Measurements from ENCODE around the gene ADAMTS17.

Gene ADAMTS17

DNA sequence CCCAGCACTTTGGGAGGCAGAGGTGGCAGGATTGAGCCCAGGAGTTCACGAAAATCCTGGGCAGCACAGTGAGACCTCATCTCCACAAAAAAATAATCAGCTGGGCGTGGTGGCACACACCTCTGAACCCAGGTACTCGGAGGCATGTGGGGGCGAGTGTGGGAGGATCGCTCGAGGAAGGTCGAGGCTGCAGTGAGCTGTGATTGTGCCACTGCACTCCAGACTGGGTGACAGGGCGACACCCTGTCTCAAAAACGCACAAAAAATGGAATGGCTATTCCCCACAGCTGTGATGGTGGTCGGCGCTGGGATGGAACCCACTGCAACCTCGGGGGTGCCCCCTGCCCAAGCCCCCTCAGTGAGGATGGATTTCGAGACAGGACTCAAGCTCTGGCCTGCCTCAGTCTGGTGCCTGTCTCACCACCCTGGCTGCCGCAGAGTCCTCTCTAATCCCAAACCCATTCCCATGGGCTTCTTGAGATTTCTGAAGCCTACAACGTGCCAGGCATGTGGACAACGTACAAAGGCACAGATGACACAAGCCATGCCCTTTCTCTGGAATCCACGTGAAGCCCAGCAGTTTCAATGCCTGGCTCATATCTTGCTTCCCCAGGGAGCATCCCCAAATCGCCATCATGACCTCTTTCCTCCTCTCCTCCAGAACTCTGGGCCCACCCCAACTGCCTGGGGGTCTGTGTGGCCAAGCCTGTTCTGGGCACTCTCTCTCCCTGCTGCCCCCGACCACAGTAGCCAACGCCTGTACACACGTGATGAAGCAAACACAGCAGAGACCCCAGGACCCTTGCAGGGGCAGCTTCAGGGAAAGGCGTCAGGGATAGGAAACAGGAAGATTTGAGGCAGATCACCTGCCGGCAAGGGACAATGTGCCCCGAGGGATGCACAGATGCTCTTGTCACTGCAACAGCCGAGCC, 32.4 kb downstream of the ADAMTS17 start:
- no peak for DNase-seq

DNA sequence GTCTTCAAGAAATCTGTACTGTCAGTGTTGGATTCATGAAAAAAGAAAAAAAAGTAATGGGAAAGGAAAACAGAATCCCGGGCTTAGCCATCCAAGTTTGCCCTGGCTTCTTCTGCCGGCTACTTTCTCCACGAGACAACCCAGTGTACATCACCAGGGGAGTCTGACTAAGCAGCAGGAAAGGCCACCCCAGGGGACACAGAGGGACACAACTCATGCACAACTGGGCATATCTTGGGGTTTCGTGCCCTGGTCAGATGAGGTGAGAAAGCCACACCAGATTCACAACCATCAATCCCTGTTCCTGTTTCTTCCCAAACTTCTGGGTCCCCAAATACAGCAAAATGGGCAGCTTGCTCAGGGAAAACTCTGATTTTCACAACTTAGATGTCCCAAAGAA, 33.2 kb downstream of the ADAMTS17 start:
- DNase-seq = no peak

DNA sequence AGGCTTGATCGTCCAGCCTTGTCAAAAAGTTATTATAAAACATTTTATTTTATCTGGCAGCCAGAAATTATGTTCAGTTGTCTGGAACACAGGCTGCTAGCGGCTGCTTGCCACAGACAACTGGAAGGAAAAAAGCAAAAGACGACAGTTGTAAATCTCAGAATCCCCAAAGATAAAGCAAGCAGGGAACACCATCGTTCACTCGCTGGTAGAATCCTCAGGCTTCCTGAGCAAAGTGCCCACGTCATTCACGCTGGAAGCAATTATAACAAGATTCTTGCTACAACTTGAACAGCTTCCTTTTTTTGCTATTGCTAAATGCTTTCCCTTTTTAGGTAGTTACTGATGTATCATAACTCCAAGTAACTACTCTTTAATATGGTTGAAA, 33.6 kb downstream of the ADAMTS17 start:
- DNase-seq = no peak

DNA sequence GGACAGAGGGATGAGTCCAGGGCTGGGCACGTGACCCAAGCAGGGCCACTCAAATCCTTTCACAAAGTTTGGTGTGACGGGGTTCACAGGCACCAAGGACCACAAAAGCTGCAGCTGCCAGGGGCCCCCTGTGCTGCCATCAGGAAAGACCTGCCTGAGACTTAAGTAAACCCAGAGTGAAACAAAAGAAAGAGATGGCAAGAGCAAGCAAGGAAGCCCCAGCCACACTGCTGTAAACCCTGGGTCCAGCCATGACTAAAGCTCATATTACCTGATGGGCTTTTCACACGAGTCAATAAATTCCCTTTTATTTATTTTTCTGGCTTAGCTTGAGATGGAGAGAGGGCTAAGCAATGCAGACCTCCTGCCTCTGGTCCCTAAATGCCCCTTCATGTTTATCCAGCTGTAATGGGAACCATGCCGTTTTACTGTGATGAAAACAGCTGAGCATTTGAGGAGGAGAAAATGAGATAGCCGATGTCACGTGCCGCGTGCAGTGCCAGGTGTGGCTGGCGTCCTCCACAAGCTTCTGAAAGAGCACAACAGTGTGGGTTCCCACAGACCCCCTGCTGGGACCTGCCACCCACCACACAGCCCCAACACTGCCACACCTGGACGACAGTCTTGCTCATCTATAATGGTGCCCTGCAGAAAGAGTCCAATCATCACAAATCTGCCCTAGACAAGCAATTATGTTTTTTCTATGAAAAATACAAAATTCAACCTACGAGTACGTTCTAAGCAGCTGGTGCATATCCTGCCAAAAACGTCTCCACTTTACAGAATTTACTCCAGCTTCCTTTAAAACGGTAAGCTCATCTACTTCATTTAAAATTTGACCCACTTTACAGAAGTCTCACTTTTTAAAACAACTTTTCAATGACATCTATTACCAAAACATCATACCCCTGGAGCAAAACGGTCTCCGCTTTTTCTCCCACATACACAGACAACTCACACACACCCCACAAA, 34.2 kb downstream of the ADAMTS17 start:
- no peak for DNase-seq

DNA sequence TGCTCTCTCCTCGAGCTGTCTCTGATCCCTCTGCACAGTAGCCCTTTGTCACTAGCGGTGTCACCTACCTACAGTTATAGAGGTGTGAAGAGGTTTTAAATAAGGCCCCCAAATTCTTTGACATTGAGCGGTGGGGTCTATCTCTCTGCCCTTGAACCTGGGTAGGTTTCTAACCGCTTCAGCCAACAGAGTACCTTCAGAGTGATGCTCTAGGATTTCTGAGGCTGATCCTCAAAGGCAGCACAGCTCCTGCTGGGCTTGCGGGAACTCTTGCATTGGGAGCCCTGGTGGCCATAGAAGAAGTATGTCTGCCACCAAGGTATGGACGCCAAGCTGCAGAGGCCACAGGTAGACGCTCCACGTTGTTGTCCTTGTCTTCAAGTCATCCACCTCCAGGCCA, 35.7 kb downstream of the ADAMTS17 start:
- no peak for DNase-seq

DNA sequence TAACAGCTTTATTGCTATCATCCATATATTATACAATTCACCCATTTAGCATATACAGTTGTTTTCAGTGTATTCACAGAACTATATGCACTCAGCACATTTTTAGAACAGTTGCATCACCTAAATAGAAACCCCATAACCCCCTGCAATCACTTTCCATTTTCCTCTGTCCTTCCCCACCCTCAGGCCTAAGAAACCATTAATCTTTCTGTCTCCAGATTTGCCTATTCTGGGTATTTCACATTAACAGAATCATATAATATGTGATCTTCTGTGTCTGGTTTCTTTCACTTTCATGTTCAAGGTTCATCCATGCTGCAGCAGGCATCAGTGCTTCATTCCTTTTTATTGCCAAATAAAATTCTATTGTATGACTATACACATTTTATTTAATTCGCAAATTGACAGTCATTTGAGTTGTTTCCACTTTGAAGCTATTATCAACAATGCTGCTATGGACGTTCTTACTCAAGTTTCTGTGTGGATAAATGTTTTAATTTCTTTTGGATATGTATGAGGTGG, 39.8 kb downstream of the ADAMTS17 start:
- no peak for DNase-seq

DNA sequence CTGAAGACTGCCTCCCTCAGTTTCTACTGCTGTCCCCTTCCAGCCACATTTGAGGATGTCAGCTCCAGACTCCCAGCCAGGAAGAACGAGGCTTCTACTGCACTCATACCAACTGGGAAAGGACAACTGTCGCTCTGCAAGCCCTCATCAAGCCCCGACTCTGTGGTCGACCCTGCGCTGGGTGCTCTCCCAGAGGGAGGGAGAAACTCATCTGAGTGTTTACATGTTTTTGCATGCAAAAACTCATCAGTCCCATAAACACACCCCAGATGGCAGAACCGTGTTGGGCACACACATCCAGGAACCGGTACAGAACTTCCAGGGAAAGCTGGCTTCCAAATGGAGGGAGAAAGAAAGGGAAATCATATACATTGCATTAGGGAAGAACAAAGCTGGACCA, 43.5 kb downstream of the ADAMTS17 start:
- DNase-seq = no peak

DNA sequence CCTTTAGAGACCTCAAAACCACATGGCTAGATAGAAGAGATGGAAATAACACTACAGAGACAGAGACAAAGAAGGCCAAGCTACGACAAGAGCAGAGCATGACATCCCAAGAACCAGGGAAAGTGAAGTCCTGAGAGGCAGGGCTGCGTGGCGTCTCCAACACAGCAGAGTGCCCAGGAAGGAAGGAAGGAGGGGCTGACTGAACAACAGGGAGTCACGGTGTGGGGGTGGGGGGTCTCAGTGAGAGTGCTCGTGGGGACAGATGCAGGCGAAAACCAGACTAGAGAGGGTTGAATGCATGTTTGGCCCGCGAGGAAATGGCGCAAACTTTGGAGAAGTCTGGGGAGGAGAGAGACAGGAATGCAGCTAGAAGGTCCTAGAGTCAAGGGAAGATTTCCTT, 44.0 kb downstream of the ADAMTS17 start:
- DNase-seq = no peak

DNA sequence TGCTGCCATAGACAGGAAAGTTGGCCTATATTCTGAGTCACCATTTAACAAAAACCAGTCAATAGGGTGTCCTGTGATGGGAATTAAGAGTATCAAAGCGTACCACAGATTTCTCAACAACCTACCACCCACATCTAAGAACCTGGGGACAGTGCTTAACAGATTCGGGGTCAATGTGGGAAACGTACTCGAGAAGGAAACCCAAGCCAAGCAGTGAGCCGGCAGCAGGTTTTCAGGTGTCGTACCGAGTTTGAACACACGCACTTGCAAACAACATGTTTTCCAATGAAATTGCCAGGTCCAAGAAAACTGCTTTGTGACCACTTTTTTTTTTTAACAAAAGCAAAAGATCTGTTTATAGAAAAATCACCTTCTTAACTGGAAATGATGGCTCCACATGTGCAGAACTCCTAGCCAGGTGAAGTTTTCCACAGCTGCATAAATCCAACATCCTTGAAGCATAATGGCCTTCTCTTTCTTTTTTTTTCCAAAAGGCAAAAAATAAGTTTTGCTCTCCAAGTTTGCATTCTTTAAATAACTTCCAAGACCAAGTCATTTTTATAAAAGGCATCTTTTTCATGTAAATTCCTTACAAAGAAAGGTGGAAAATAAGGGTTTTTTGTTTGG, 45.7 kb downstream of the ADAMTS17 start:
- no peak for DNase-seq

DNA sequence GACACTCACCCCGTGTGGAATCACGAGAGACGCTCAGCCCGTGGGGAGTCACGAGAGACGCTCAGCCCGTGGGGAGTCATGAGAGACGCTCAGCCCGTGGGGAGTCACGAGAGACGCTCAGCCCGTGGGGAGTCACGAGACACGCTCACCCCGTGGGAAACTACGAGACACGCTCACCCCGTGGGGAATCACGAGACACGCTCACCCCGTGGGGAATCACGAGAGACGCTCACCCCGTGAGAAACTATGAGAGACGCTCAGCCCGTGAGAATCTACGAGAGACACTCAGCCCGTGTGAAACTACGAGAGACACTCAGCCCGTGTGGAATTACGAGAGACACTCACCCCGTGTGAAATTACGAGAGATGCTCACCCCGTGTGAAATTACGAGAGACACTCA, 49.8 kb downstream of the ADAMTS17 start:
- no peak for DNase-seq

DNA sequence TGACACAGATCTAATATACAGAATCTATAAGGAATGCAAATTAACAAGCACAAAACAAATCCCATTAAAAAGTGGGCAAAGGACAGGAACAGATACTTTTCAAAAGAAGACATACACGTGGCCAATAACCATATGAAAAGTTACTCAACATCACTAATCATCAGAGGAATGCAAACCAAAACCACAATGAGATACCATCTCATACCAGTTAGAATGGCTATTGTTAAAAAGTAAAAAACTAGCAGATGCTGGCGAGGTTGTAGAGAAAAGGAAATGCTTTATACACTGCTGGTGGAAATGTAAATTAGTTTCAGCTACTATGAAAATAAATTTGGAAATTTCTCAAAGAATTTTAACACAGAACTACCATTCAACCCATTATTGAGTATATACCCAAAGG, 50.7 kb downstream of the ADAMTS17 start:
- no peak for DNase-seq

DNA sequence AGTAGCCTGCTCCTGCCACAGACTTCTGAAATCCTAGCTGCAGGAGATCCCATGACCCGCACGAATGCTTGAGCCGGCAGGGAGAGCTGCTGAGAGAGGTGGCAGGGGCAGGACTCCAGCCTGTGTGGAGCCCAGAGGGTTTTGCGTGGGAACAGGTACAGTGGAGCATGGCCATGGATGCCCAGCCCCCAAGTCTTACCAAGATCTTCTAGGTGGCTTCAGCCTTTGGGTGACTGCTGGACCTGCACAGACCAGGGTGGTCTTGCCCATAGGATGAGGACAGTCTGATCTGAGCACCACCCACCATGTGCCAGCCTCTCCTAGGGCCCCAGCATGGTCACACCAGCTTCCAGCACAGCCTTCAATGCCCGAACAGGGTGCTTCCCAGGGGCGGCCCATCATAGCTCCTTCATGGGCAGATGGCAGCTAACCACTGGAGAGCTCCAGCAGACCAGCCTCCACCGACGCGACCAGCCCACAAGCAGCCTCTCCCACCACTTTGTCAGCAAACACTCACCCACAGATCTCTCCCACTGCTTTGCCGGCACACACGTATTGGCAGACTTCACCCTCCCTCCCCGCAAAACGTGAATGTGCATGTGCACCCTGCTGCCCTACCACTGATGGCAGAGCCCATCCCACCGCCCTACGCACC, 56.0 kb downstream of the ADAMTS17 start:
- no peak for DNase-seq

DNA sequence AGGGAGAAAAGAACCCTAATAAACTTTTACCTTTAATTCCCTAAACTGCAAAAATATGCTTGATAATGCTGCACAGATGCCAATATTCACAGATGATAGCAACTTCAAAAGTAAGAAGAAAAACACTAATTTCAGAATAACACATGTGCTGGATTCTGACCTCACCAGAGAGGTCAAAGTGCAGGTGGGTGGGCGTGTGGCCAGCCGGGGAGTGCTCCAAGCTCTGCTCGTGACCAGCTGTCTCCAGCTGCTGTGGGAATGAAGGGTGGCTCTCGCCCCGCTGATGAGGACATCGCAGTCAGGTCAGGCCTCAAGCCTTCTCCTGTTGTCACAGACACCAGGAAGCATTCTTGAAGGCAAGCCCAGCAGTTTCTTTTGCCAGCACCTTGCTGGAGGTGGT, 57.1 kb downstream of the ADAMTS17 start:
- DNase-seq = no peak

DNA sequence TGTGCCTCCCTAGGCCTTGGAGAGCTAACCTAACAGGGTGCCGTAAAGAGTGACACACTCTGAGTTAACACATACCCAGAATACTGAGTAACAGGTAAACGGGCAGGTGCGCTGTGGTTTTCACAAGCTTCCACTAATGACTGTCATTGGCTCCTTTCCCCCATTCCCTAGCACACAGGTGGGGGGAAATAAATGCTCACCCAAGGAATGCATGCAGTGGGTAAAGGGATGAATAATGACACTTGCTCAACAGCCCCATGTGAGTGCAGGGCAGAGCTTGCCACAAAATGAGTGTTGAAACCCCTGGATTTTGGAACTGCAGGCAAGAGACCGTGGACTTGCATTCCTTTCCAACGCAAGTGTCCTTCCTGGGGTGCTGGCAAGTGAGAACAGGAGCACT, 57.6 kb downstream of the ADAMTS17 start:
- DNase-seq = no peak

DNA sequence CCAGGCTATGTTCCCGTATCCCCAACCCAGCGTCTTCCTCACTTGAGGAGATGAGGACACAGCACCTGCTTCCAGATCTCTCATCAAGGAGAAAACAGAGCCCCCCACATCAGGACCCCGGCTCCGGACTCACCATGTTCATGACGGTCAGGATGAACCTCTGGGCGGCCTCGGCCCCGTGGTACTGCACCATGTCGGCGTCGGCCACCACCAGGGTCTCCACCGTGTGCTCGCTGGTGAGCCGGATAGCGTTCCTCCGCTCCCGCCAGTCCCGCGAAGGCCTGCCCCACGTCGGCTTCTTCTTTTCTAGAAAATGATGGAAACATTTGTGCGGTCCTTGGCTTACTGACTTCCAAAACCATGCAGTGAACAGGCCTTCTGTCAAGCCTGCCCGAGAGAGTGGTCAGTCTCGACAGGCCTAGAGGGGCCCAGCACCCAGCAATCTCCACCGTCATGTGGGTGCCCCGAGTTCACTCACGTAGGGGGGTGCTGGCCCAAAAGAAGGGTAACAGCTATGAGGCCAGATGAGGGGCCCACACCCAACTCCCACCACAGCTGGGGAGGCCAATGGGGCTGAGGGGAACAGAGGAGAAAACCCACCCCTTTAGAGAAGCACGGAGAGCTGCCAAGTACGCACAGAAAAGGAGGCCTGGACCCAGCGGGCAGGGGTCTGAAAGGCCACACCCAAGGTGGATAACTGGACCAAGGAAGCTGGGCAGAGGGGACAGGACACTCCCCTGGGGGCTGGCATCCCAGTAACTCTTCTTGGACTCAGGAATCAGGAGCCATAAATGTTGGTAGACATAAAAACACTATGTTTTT, 60.5 kb downstream of the ADAMTS17 start:
- DNase-seq = no peak

DNA sequence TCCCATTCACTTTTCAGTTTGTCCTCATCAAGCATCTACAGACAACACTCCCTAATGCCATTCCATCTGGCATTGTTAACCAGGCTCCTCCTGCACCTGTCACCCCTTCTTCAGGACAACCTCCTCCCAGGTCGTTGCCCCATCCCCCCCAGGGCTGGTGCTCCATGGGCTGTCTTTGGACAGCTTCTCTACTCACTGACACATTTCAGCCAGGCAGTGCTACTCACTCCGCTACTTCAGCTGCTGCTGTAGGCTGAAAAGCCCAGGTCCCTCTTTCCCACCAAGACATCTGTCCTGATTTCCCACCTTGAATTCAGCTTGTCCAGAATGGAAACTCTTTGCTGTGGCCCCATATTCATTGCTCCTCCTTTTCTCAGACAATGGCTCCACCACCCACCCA, 61.9 kb downstream of the ADAMTS17 start:
- DNase-seq = no peak

DNA sequence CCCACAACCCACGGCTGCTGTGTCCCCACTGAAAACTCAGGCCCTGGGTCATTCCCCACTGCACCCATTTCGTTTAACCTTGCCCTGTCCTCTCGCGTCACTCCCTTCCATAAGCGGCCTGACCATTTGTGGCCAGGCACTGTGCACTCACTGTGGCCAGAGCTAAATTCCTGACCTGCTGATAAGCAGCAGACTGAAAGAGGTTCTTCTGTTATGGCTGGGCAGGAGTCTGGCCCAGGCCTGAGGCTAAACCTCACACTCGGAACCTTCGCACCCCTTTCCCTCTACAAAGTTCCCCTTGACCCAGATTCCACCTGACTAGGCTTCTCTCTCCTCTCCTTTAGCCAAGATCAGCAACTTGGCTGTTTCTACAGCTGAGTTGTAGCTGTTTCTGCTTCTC, 62.3 kb downstream of the ADAMTS17 start:
- no peak for DNase-seq

DNA sequence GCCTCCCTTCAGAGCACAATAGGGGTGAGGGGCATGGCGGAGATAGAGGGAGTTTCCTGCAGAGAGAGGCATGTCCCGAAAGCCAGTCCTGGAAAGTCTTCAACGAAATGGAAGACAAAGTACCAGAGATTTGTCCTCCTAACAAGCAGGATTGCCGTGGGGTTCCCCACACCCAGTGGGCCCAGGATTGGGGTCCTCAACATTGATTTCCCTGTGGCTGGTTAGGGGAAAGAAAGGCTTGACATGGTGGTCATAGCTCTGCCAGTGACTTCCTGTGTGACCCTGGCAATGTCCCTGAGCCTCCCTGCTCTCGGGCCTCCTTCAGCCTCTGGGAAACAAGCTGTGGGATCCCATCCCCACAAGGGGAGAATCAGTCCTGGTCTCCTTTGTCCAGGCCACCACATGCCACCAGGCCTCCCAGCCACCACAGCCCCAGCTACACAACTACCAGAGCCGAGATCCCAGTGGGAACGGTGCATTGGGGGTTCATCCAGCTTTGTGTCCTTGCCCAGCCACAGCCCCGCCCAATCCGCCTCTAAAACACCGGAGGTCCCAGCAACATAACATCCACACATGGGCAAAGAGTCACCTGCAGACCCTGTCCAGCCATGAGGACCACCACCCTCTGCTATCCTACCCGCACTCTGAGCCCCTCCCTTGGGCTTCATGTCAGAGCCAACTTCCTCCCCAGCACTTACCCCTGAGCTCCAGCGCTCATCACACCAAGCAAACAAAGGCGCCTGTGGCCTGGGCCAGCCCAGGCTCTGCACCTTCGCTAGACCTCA, 63.0 kb downstream of the ADAMTS17 start:
- DNase-seq = no peak

DNA sequence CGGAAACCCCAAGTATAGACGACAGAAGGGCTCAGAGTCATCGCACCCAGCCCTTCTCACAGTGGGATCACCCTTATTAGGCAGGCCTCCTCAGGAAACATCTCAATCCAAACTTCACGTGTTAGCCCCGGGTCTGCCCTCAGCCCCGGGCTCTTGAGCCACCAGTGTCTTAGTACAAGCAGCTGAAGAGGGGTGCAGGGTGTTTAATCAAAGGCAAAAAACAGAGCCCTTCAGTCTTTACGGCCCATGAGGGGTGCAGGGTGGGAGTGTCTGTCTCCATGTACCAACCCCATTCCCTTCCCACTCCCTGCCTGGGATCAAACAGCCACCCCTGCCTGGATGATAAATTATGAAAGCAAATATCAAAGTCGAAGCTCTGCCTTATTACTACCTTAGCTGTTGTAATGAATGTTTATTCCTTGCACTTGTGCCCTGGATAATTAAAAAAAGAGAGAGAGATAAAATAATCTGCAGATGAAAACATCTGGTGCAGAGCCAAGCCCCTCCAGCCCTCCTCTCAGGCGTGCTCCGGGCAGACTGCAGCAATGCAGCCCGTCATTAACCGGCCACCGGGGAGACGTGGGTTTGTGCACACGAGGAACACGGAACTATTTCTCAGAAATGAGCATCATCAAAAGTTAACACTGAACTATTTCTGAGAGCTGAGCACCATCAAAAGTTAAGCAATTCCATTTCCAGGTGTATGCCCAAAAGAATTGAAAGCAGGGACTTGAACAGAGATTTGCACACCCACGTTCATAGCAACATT, 64.5 kb downstream of the ADAMTS17 start:
- no peak for DNase-seq

DNA sequence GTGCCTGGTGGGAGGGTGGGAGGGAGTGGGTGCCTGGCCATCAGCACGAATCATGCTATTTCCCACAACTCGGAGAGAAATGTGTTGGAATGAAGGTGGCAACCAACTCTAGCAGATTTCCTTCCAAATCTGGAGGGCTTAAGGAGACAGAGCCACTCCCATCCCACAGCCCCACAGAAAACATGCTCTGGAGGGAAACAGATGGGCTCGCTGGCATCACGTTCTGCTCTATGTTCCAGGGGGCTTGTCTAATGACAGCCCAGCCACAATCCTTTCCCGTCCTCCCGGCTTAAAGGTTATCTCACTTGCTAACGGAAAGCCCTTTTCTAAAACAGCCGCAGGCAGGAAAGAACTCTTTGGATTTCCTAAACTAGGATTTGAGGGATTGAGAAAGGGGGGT, 65.3 kb downstream of the ADAMTS17 start:
- no peak for DNase-seq
